ENCODE data around the gene PARVG. TPM values are rescaled to one million over a fixed set of nuclear protein-coding genes. Genes with fewer than 3 reads are reported as not detected.

PARVG gene
- total and polyA plus RNA-seq, 2 donors (not counting 3 experiments of a cell fraction or from before 2014, with no cell fraction given) = 0.82 TPM; not detected in 1

- Histone ChIP-seq H3K79me2 (ENCODE audit: control insufficient read depth, insufficient read depth, low read length) (no peaks in the 10 kb centered on the region), H3K4me1 (ENCODE audit: control insufficient read depth, extremely low read depth, insufficient read depth, low read length) (no peaks in the 10 kb centered on the region), H4K20me1 (replicated peaks; ENCODE audit: control insufficient read depth, extremely low read depth, insufficient read depth, low read length) (no peaks in the 10 kb centered on the region), H3K36me3 (ENCODE audit: control insufficient read depth in 2 of 2, extremely low read depth in 1 of 2, insufficient read depth in 2 of 2, low read length in 2 of 2) (no peaks in the 10 kb centered on the region), H3K4me3 (replicated peaks in 1 of 3; ENCODE audit: insufficient read depth in 1 of 3, low read depth in 1 of 3, low read length in 3 of 3) (no peak overlapping the region), H3K9me3 (replicated peaks; ENCODE audit: control insufficient read depth, insufficient read depth, low read length) (no peaks in the 10 kb centered on the region), H3K4me2 (ENCODE audit: insufficient read depth, low read length) (no peak overlapping the region), H2AFZ (ENCODE audit: low read depth, low read length) (no peak overlapping the region), H3K27ac (ENCODE audit: insufficient read depth, low read depth, low read length) (no peak overlapping the region), H3K27me3 (ENCODE audit: control insufficient read depth in 2 of 2, insufficient read depth in 2 of 2, low read length in 2 of 2) (no peaks in the 10 kb centered on the region), H3K9ac (replicated peaks; ENCODE audit: extremely low read depth, insufficient read depth, low read length) (no peak overlapping the region), H3K9me1 (replicated peaks; ENCODE audit: control insufficient read depth, extremely low read depth, insufficient read depth, low read length) (no peaks in the 10 kb centered on the region)
- ChIA-PET CTCF (no interaction called here), POLR2A (no interaction called here)
- intact Hi-C loops (cut with micrococcal nuclease) (no loop called here), dilution Hi-C loops (cut with MboI; ENCODE audit: extremely low pct_ligation_motif_present, low sequenced_read_pairs) (no loop called here)
- BruUV-seq (replicated peaks) = no TSS peak
- TF ChIP-seq POLR2A (IDR thresholded peaks at IDR 0.05; ENCODE audit: low read depth, low read length) (no peak), GATA2 (IDR thresholded peaks at IDR 0.05; ENCODE audit: insufficient read depth, insufficient read length, low read depth, low read length) (no peak), MYC (IDR thresholded peaks at IDR 0.05; ENCODE audit: low read depth, low read length) (no peak)
- FAIRE-seq (no peak), DNase-seq (ENCODE audit: low read depth, low spot score) (no peak)
Observed at GRCh38 chr22:44191036-44191454, 10.3 kb downstream of the PARVG start.

- no peak overlapping the region for H2AFZ ChIP-seq (ENCODE audit: low read depth, low read length)
- DNase-seq (ENCODE audit: low read depth, low spot score) = peak; percentile 14
- no peaks in the 10 kb centered on the region for H3K9me3 ChIP-seq (replicated peaks; ENCODE audit: control insufficient read depth, insufficient read depth, low read length)
- ChIA-PET POLR2A (no interaction called here), CTCF (no interaction called here)
- no peak overlapping the region for H3K9ac ChIP-seq (replicated peaks; ENCODE audit: extremely low read depth, insufficient read depth, low read length)
- H3K27ac ChIP-seq (ENCODE audit: insufficient read depth, low read depth, low read length) = no peak overlapping the region
- no TSS peak for BruUV-seq (replicated peaks)
- H3K27me3 ChIP-seq (ENCODE audit: control insufficient read depth in 2 of 2, insufficient read depth in 2 of 2, low read length in 2 of 2) = no peaks in the 10 kb centered on the region
- H4K20me1 ChIP-seq (replicated peaks; ENCODE audit: control insufficient read depth, extremely low read depth, insufficient read depth, low read length) = no peaks in the 10 kb centered on the region
- no peaks in the 10 kb centered on the region for H3K79me2 ChIP-seq (ENCODE audit: control insufficient read depth, insufficient read depth, low read length)
- H3K9me1 ChIP-seq (replicated peaks; ENCODE audit: control insufficient read depth, extremely low read depth, insufficient read depth, low read length) = no peaks in the 10 kb centered on the region
- H3K36me3 ChIP-seq (ENCODE audit: control insufficient read depth in 2 of 2, extremely low read depth in 1 of 2, insufficient read depth in 2 of 2, low read length in 2 of 2) = no peaks in the 10 kb centered on the region
- no peak overlapping the region for H3K4me2 ChIP-seq (ENCODE audit: insufficient read depth, low read length)
- H3K4me3 ChIP-seq (replicated peaks in 1 of 3; ENCODE audit: insufficient read depth in 1 of 3, low read depth in 1 of 3, low read length in 3 of 3) = no peak overlapping the region
- H3K4me1 ChIP-seq (ENCODE audit: control insufficient read depth, extremely low read depth, insufficient read depth, low read length) = no peaks in the 10 kb centered on the region
- no peak for TF ChIP-seq FOS (IDR thresholded peaks at IDR 0.05; ENCODE audit: borderline replicate concordance, insufficient read depth, low read length)
- TF ChIP-seq POLR2AphosphoS5 (IDR thresholded peaks at IDR 0.05; ENCODE audit: insufficient read depth, low read depth, low read length) = no peak
- TF ChIP-seq, protein P1, sequence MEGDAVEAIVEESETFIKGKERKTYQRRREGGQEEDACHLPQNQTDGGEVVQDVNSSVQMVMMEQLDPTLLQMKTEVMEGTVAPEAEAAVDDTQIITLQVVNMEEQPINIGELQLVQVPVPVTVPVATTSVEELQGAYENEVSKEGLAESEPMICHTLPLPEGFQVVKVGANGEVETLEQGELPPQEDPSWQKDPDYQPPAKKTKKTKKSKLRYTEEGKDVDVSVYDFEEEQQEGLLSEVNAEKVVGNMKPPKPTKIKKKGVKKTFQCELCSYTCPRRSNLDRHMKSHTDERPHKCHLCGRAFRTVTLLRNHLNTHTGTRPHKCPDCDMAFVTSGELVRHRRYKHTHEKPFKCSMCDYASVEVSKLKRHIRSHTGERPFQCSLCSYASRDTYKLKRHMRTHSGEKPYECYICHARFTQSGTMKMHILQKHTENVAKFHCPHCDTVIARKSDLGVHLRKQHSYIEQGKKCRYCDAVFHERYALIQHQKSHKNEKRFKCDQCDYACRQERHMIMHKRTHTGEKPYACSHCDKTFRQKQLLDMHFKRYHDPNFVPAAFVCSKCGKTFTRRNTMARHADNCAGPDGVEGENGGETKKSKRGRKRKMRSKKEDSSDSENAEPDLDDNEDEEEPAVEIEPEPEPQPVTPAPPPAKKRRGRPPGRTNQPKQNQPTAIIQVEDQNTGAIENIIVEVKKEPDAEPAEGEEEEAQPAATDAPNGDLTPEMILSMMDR (IDR thresholded peaks at IDR 0.05; ENCODE audit: extremely low read depth in 1 of 2, insufficient read depth in 1 of 2, low read depth in 1 of 2, low read length in 2 of 2) = no peak
- TF ChIP-seq GATA2 (IDR thresholded peaks at IDR 0.05; ENCODE audit: insufficient read depth, insufficient read length, low read depth, low read length) = no peak
- TF ChIP-seq POLR2A (IDR thresholded peaks at IDR 0.05; ENCODE audit: low read depth, low read length) = no peak
- no peak for TF ChIP-seq MYC (IDR thresholded peaks at IDR 0.05; ENCODE audit: low read depth, low read length)
- TF ChIP-seq EZH2 (IDR thresholded peaks at IDR 0.05; ENCODE audit: borderline replicate concordance, low read depth, low read length, severe bottlenecking) = no peak
- no peak for TF ChIP-seq MAX (IDR thresholded peaks at IDR 0.05; ENCODE audit: insufficient read depth, insufficient read length)
- no peak for TF ChIP-seq JUN (IDR thresholded peaks at IDR 0.05; ENCODE audit: borderline replicate concordance, insufficient read depth, insufficient read length, low read depth)
- FAIRE-seq = no peak
- intact Hi-C loops (cut with micrococcal nuclease) = no loop called here
- dilution Hi-C loops (cut with MboI; ENCODE audit: extremely low pct_ligation_motif_present, low sequenced_read_pairs) = no loop called here
Observed at GRCh38 chr22:44192098-44192815, 11.5 kb downstream of the PARVG start.

All from endothelial cell of umbilical vein (primary cell).